Endothelial cell of umbilical vein (primary cell): ENCODE data around the gene C4orf50. TPM values are rescaled to one million over a fixed set of nuclear protein-coding genes. Genes with fewer than 3 reads are reported as not detected.

ENCODE experiments used
- BruUV-seq: library from RNA; stranded (reverse); fragments of 400-500 nt; replicated peaks from 2 replicates; lab custom pipeline; 2021; lab: Mats Ljungman, UMichigan
- CTCF ChIA-PET: fragments of 300-600, 350-600 bp; sonication (Branson Sonifier 250); formaldehyde crosslinking; loops from one replicate; lab custom pipeline; 2021; ENCODE audit warnings: antibody characterized with exemption, inconsistent platforms; lab: Charles Lee
- POLR2A ChIA-PET: fragments of 300-600, 350-600 bp; sonication (Branson Sonifier 250); formaldehyde crosslinking; loops from one replicate; lab custom pipeline; 2021; ENCODE audit warnings: antibody characterized with exemption, inconsistent platforms; lab: Charles Lee
- DNase-seq: peaks from one replicate; pipeline ENCODE4 v3.0.0-alpha.2; 2011; ENCODE audit warnings: low read depth, low spot score
- FAIRE-seq: peaks from 2 replicates; lab custom pipeline; 2011; peaks lifted over from hg19 to GRCh38; lab: Jason Lieb, UNC
- H2AFZ ChIP-seq: 2 replicates; pipeline ENCODE4 v1.6.0; 2012; ENCODE audit warnings: low read depth, low read length, control low read depth, inconsistent platforms
- H3K27ac ChIP-seq: 2 replicates; pipeline ENCODE4 v1.5.1; 2011; ENCODE audit warnings: low read depth, mild to moderate bottlenecking, control low read depth, low read length, moderate library complexity; ENCODE audit not compliant: insufficient read depth
- H3K27me3 ChIP-seq, 2 experiments: 2 replicates each; pipeline versions ENCODE4 v1.6.0 to v1.6.1; 2011; ENCODE audit warnings: low read length in 2 of 2, mixed read lengths in 1 of 2; ENCODE audit not compliant: control insufficient read depth in 2 of 2, insufficient read depth in 2 of 2
- H3K36me3 ChIP-seq, 2 experiments: 2 replicates in 1 of 2; 3 replicates in 1 of 2; pipeline ENCODE4 v1.5.1; 2011; ENCODE audit warnings: low read length in 2 of 2, mild to moderate bottlenecking in 1 of 2, moderate library complexity in 1 of 2; ENCODE audit not compliant: control insufficient read depth in 2 of 2, insufficient read depth in 2 of 2; ENCODE audit errors: extremely low read depth in 1 of 2
- H3K4me1 ChIP-seq: 3 replicates; pipeline ENCODE4 v1.5.1; 2011; ENCODE audit warnings: mild to moderate bottlenecking, low read length; ENCODE audit not compliant: control insufficient read depth, insufficient read depth; ENCODE audit errors: extremely low read depth
- H3K4me2 ChIP-seq: 2 replicates; pipeline ENCODE4 v1.6.1; 2011; ENCODE audit warnings: low read length, control low read depth, mixed read lengths; ENCODE audit not compliant: insufficient read depth
- H3K4me3 ChIP-seq, 3 experiments: fragments of 200-600 bp in 1 of 3; sonication (generic), shearing (Covaris generic) in 1 of 3; replicated peaks in 1 of 3; 2 replicates each; pipeline ENCODE4 v1.5.1; 2011 to 2016; ENCODE audit warnings: control low read depth in 3 of 3, low read length in 3 of 3, mild to moderate bottlenecking in 2 of 3, inconsistent platforms in 1 of 3, low read depth in 1 of 3, moderate library complexity in 1 of 3; ENCODE audit not compliant: insufficient read depth in 1 of 3
- H3K79me2 ChIP-seq: 2 replicates; pipeline ENCODE4 v1.6.0; 2012; ENCODE audit warnings: low read length, inconsistent platforms; ENCODE audit not compliant: control insufficient read depth, insufficient read depth
- H3K9ac ChIP-seq: replicated peaks from 2 replicates; pipeline ENCODE3; 2011; ENCODE audit warnings: low read length, control low read depth; ENCODE audit not compliant: insufficient read depth; ENCODE audit errors: extremely low read depth
- H3K9me1 ChIP-seq: replicated peaks from 3 replicates; pipeline ENCODE4 v1.6.0; 2011; ENCODE audit warnings: mild to moderate bottlenecking, low read length; ENCODE audit not compliant: control insufficient read depth, insufficient read depth; ENCODE audit errors: extremely low read depth
- H3K9me3 ChIP-seq: replicated peaks from 2 replicates; pipeline ENCODE4 v1.5.1; 2012; ENCODE audit warnings: low read length, inconsistent platforms; ENCODE audit not compliant: control insufficient read depth, insufficient read depth
- H4K20me1 ChIP-seq: replicated peaks from 2 replicates; pipeline ENCODE3; 2011; ENCODE audit warnings: mild to moderate bottlenecking, low read length; ENCODE audit not compliant: control insufficient read depth, insufficient read depth; ENCODE audit errors: extremely low read depth
- EZH2 ChIP-seq: IDR thresholded peaks from 2 replicates; pipeline ENCODE4 v1.6.1; 2012; ENCODE audit warnings: borderline replicate concordance, low read depth, mild to moderate bottlenecking, moderate library complexity, low read length, inconsistent platforms; ENCODE audit not compliant: severe bottlenecking
- FOS ChIP-seq: IDR thresholded peaks from 2 replicates; pipeline ENCODE4 v1.6.1; 2011; ENCODE audit warnings: mild to moderate bottlenecking, low read length, moderate library complexity, borderline replicate concordance; ENCODE audit not compliant: insufficient read depth
- GATA2 ChIP-seq: IDR thresholded peaks from 2 replicates; pipeline ENCODE4 v1.7.0; 2011; ENCODE audit warnings: low read depth, mild to moderate bottlenecking, moderate library complexity, mixed read lengths, low read length; ENCODE audit not compliant: insufficient read length, insufficient read depth
- JUN ChIP-seq: IDR thresholded peaks from 2 replicates; pipeline ENCODE4 v1.6.1; 2011; ENCODE audit warnings: borderline replicate concordance, low read depth; ENCODE audit not compliant: insufficient read length, insufficient read depth
- POLR2AphosphoS5 ChIP-seq: IDR thresholded peaks from 2 replicates; pipeline ENCODE4 v1.6.1; 2012; ENCODE audit warnings: low read depth, mild to moderate bottlenecking, control low read depth, low read length, moderate library complexity; ENCODE audit not compliant: insufficient read depth
- dilution Hi-C: fragments of 300-500 bp; cut with MboI; formaldehyde crosslinking; loops from one replicate; pipeline ENCODE4 v1.15.0; 2019; ENCODE audit warnings: low sequenced_read_pairs; ENCODE audit not compliant: extremely low pct_ligation_motif_present
- intact Hi-C: fragments of 100-400 bp; cut with micrococcal nuclease; formaldehyde crosslinking; loops from one replicate; pipeline ENCODE4 v1.10.0; 2022
- polyA plus RNA-seq, 4 experiments: library from polyadenylated mRNA; depleted of rRNA in 3 of 4; stranded (reverse) in 3 of 4; unstranded in 1 of 4; fragments of >200 nt; gene quantifications; 2 replicates each; pipeline versions ENCODE4 v1.2.1 to v1.2.3, GENCODE V29; 2011 to 2012; ENCODE audit warnings: missing spikeins in 1 of 4
- total RNA-seq: library from RNA; stranded (reverse); gene quantifications from 2 replicates; pipeline ENCODE4 v1.2.3, GENCODE V29; 2021

Gene C4orf50
- total and polyA plus RNA-seq, 2 donors (not counting 3 experiments of a cell fraction or from before 2014, with no cell fraction given) = not detected

DNA sequence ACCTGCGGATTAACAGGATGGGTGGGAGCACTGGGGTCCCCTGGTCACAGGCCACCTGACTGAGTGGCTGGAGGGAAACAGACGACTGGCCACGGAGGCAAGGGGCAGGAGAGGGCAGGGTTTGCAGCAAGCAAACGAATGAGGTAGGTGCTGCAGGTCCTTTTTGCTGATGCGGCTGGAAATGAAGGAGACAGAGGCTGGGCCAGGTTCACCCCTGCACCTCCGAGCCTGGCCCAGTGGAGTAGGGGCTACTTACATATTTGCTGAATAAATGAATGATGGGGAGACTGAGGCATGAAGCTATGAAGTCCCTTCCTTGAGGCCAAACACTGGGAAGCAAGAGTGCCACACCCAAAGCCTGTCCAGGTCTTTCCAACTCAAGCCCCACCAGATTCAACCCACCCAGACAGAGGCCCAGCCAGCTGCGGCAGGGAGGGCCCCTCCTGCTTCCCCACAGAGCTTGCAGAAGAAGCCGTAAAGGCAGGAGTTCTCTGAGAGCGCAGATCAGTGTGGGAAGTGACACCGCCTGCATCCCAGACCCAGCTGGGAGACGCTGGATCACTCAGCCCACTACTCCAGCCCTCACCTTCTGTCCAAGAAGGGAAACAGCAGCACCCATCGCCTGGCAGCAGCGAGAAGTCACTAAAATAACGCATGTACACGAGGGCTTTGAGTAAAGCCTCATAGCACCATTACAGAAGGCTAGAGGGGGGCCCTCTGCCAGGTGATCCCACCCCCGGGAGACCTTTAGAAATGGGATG, 36.1 kb upstream of the C4orf50 start:
- Histone ChIP-seq H3K36me3 (no peaks in the 10 kb centered on the region), H3K27ac (no peak overlapping the region), H3K9me1 (no peaks in the 10 kb centered on the region), H3K9me3 (no peaks in the 10 kb centered on the region), H3K27me3 (no peaks in the 10 kb centered on the region), H4K20me1 (no peaks in the 10 kb centered on the region), H2AFZ (no peak overlapping the region), H3K4me3 (no peak overlapping the region), H3K4me1 (no peaks in the 10 kb centered on the region), H3K79me2 (no peaks in the 10 kb centered on the region), H3K4me2 (no peak overlapping the region), H3K9ac (no peak overlapping the region)
- ChIA-PET POLR2A (no interaction called here), CTCF (no interaction called here)
- FAIRE-seq (no peak), DNase-seq (no peak)
- TF ChIP-seq FOS = no peak
- TF ChIP-seq EZH2 = no peak
- TF ChIP-seq POLR2AphosphoS5 = no peak
- no peak for TF ChIP-seq JUN
- dilution Hi-C loops = no loop called here
- no TSS peak for BruUV-seq
- intact Hi-C loops = no loop called here

- H3K79me2 ChIP-seq = no peaks in the 10 kb centered on the region
- no peaks in the 10 kb centered on the region for H3K36me3 ChIP-seq
- H4K20me1 ChIP-seq = no peaks in the 10 kb centered on the region
- dilution Hi-C loops (no loop called here), intact Hi-C loops (no loop called here)
- H3K4me1 ChIP-seq = no peaks in the 10 kb centered on the region
- H3K9me3 ChIP-seq = no peaks in the 10 kb centered on the region
- H3K9ac ChIP-seq = no peak overlapping the region
- TF ChIP-seq GATA2 = no peak
- H2AFZ ChIP-seq = no peak overlapping the region
- no peak overlapping the region for H3K4me2 ChIP-seq
- no peaks in the 10 kb centered on the region for H3K9me1 ChIP-seq
- no peak for DNase-seq
- H3K27me3 ChIP-seq = no peaks in the 10 kb centered on the region
- no peak overlapping the region for H3K4me3 ChIP-seq
- POLR2A ChIA-PET = no interaction called here
- CTCF ChIA-PET = no interaction called here
- no peak overlapping the region for H3K27ac ChIP-seq
- no TSS peak for BruUV-seq
- no peak for FAIRE-seq
These were observed 34.4 kb upstream of the C4orf50 start for GRCh38 chr4:6052679-6053078.
